ENCODE data around the gene PITPNC1.

DNA sequence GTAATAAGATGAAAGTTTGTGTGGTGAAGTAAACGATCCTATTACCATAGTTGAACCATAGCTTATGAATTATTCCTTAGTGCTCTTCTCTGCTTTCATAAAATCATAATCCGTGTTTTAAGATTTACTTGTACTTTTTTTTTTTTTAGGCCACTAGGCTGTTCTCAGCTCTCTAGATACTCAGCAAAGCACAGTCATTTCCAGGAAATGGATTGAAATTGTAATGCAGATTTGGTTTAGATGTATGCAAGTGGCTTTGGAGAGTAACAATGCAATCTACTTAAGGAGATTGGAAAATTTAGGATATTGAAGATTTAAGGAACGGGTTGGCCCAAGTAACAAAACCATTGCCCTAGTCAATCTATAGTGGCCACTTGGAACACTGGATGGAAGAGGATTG is 125.1 kb downstream of the PITPNC1 start:
- TF ChIP-seq, protein P1, sequence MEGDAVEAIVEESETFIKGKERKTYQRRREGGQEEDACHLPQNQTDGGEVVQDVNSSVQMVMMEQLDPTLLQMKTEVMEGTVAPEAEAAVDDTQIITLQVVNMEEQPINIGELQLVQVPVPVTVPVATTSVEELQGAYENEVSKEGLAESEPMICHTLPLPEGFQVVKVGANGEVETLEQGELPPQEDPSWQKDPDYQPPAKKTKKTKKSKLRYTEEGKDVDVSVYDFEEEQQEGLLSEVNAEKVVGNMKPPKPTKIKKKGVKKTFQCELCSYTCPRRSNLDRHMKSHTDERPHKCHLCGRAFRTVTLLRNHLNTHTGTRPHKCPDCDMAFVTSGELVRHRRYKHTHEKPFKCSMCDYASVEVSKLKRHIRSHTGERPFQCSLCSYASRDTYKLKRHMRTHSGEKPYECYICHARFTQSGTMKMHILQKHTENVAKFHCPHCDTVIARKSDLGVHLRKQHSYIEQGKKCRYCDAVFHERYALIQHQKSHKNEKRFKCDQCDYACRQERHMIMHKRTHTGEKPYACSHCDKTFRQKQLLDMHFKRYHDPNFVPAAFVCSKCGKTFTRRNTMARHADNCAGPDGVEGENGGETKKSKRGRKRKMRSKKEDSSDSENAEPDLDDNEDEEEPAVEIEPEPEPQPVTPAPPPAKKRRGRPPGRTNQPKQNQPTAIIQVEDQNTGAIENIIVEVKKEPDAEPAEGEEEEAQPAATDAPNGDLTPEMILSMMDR (IDR thresholded peaks at IDR 0.05), result no peak
- no peak for TF ChIP-seq EZH2 (IDR thresholded peaks at IDR 0.05; ENCODE audit: borderline replicate concordance, insufficient read depth, low read depth, low read length, poor library complexity, severe bottlenecking)
